GM12878 (cell line): ENCODE data around the gene PHF10. TPM values are rescaled to one million over a fixed set of nuclear protein-coding genes. Genes with fewer than 3 reads are reported as not detected.
A peak's percentile ranks its signal among the peaks of the same experiment; 100 is the strongest.

Source experiments
- ATAC-seq: fragments of 200-7000 bp; cut with Tn5 transposase; 3 replicates; pipeline ENCODE4 v1.9.1; 2020; ENCODE audit warnings: mild to moderate bottlenecking, moderate library complexity
- BruUV-seq: library from RNA; stranded (reverse); fragments of 400-500 nt; replicated peaks from 2 replicates; lab custom pipeline; 2021; lab: Mats Ljungman, UMichigan
- CTCF ChIA-PET: fragments of 300-600 bp; sonication (Branson Sonifier 250); formaldehyde crosslinking; extraction: SDS; loops from one replicate; lab custom pipeline; 2021; ENCODE audit warnings: inconsistent platforms; lab: Yijun Ruan, JAX
- POLR2A ChIA-PET: fragments of 350-600 bp; formaldehyde crosslinking; extraction: SDS; loops from one replicate; lab custom pipeline; 2021; ENCODE audit warnings: inconsistent platforms; lab: Charles Lee
- RAD21 ChIA-PET: fragments of 300-600 bp; sonication (Branson Sonifier 250); formaldehyde crosslinking; loops from one replicate; lab custom pipeline; 2023; ENCODE audit warnings: antibody characterized with exemption; ENCODE audit not compliant: unreplicated experiment; lab: Charles Lee
- SMC1A ChIA-PET: fragments of 300-600 bp; sonication (Branson Sonifier 250); formaldehyde crosslinking; loops from one replicate; lab custom pipeline; 2023; ENCODE audit not compliant: unreplicated experiment, uncharacterized antibody; lab: Charles Lee
- DNase-seq: peaks from one replicate; pipeline ENCODE4 v3.0.0-alpha.2; 2011; ENCODE audit warnings: low read depth, low spot score
- FAIRE-seq: peaks from 3 replicates; lab custom pipeline; 2011; peaks lifted over from hg19 to GRCh38; lab: Jason Lieb, UNC
- H2AFZ ChIP-seq: 2 replicates; pipeline ENCODE4 v1.6.0; 2011; ENCODE audit warnings: low read depth, low read length, control low read depth; ENCODE audit not compliant: control insufficient read depth
- H3K27ac ChIP-seq: 2 replicates; pipeline ENCODE4 v1.5.1; 2011; ENCODE audit warnings: control low read depth; ENCODE audit not compliant: control insufficient read depth, insufficient read depth
- H3K27me3 ChIP-seq, 2 experiments: replicated peaks in 1 of 2; 2 replicates each; pipeline versions ENCODE4 v1.6.0 to v1.6.1; 2011; ENCODE audit warnings: low read length in 1 of 2; ENCODE audit not compliant: control insufficient read depth in 2 of 2, insufficient read depth in 2 of 2
- H3K36me3 ChIP-seq, 2 experiments: 2 replicates each; pipeline ENCODE4 v1.5.1; 2011; ENCODE audit warnings: low read length in 1 of 2; ENCODE audit not compliant: control insufficient read depth in 2 of 2, insufficient read depth in 2 of 2
- H3K4me1 ChIP-seq: 2 replicates; pipeline ENCODE4 v1.6.1; 2011; ENCODE audit warnings: mild to moderate bottlenecking, low read length, moderate library complexity, mixed read lengths; ENCODE audit not compliant: control insufficient read depth, insufficient read depth
- H3K4me2 ChIP-seq: 2 replicates; pipeline ENCODE4 v1.6.0; 2011; ENCODE audit warnings: control low read depth; ENCODE audit not compliant: control insufficient read depth, insufficient read depth
- H3K4me3 ChIP-seq: fragments of 200-600 bp; sonication (generic); 2 replicates; pipeline ENCODE4 v1.5.1; 2016
- H3K79me2 ChIP-seq: 2 replicates; pipeline ENCODE4 v1.6.0; 2011; ENCODE audit warnings: low read length; ENCODE audit not compliant: control insufficient read depth, insufficient read depth
- H3K9ac ChIP-seq: 2 replicates; pipeline ENCODE4 v1.8.0; 2011; ENCODE audit warnings: low read length, control low read depth, mixed read lengths; ENCODE audit not compliant: control insufficient read depth, insufficient read depth
- H3K9me3 ChIP-seq: replicated peaks from 3 replicates; pipeline ENCODE4 v1.5.1; 2011; ENCODE audit warnings: mild to moderate bottlenecking, low read length; ENCODE audit not compliant: control insufficient read depth, insufficient read depth
- H4K20me1 ChIP-seq: 2 replicates; pipeline ENCODE4 v1.6.0; 2011; ENCODE audit not compliant: control insufficient read depth, insufficient read depth
- BACH1 ChIP-seq: fragments of 450-650 bp; IDR thresholded peaks from 2 replicates; pipeline ENCODE4 v1.6.1; 2017; ENCODE audit warnings: mild to moderate bottlenecking, borderline replicate concordance
- CBX3 ChIP-seq: fragments of 200-600 bp; sonication (generic); IDR thresholded peaks from 2 replicates; pipeline ENCODE4 v1.6.1; 2016; ENCODE audit warnings: low read depth, borderline replicate concordance
- CEBPZ ChIP-seq: fragments of 150-350 bp; IDR thresholded peaks from 2 replicates; pipeline ENCODE4 v1.6.1; 2016; ENCODE audit warnings: low read depth, low read length
- EZH2 ChIP-seq: IDR thresholded peaks from 2 replicates; pipeline ENCODE4 v1.6.1; 2012; ENCODE audit warnings: low read depth, mild to moderate bottlenecking, control low read depth, inconsistent platforms, low read length, borderline replicate concordance; ENCODE audit not compliant: control insufficient read depth
- FOS ChIP-seq: IDR thresholded peaks from 3 replicates; pipeline ENCODE4 v1.6.1; 2011; ENCODE audit warnings: borderline replicate concordance; ENCODE audit not compliant: insufficient read length; ENCODE audit errors: extremely low read depth
- HCFC1 ChIP-seq: fragments of 150-350 bp; IDR thresholded peaks from 2 replicates; pipeline ENCODE4 v1.6.1; 2014; ENCODE audit warnings: low read length
- JUND ChIP-seq: IDR thresholded peaks from 2 replicates; pipeline ENCODE4 v1.6.1; 2012; ENCODE audit warnings: low read depth, mild to moderate bottlenecking, low read length, improper control_type of control experiment, moderate library complexity
- NFYB ChIP-seq: IDR thresholded peaks from 2 replicates; pipeline ENCODE4 v1.6.1; 2011; ENCODE audit warnings: low read depth, mild to moderate bottlenecking, low read length, improper control_type of control experiment, moderate library complexity; ENCODE audit not compliant: insufficient read depth
- NR2C2 ChIP-seq: IDR thresholded peaks from 2 replicates; pipeline ENCODE4 v1.6.1; 2011; ENCODE audit warnings: borderline replicate concordance, low read depth; ENCODE audit not compliant: control insufficient read depth, insufficient read length
- POLR2AphosphoS5 ChIP-seq: IDR thresholded peaks from 2 replicates; pipeline ENCODE4 v1.6.1; 2011; ENCODE audit warnings: mild to moderate bottlenecking, low read length, inconsistent platforms
- RB1 ChIP-seq: fragments of 450-650 bp; formaldehyde crosslinking; IDR thresholded peaks from 2 replicates; pipeline ENCODE4 v1.6.1; 2017; ENCODE audit warnings: mild to moderate bottlenecking, borderline replicate concordance
- RCOR1 ChIP-seq: conservative IDR thresholded peaks from 2 replicates; pipeline ENCODE4 v1.6.1; 2012; ENCODE audit warnings: low read depth, low read length, improper control_type of control experiment
- RELA ChIP-seq: fragments of 450-650 bp; IDR thresholded peaks from 2 replicates; pipeline ENCODE4 v1.8.0; 2014; ENCODE audit warnings: borderline replicate concordance; ENCODE audit not compliant: partially characterized antibody
- STAT3 ChIP-seq: IDR thresholded peaks from 2 replicates; pipeline ENCODE4 v1.6.1; 2011; ENCODE audit warnings: low read depth, low read length, improper control_type of control experiment
- TAF1 ChIP-seq: IDR thresholded peaks from 2 replicates; pipeline ENCODE4 v1.6.1; 2011; ENCODE audit warnings: mild to moderate bottlenecking, low read depth, low read length, borderline replicate concordance
- ZBTB11 ChIP-seq: fragments of 450-650 bp; formaldehyde crosslinking; IDR thresholded peaks from 2 replicates; pipeline ENCODE4 v1.5.0; 2022; ENCODE audit warnings: mild to moderate bottlenecking, missing genetic modification characterization
- ZNF384 ChIP-seq: IDR thresholded peaks from 2 replicates; pipeline ENCODE4 v1.6.1; 2012; ENCODE audit warnings: low read depth, mild to moderate bottlenecking, low read length, improper control_type of control experiment, borderline replicate concordance
- ZZZ3 ChIP-seq: IDR thresholded peaks from 2 replicates; pipeline ENCODE4 v1.6.1; 2011; ENCODE audit warnings: low read depth; ENCODE audit not compliant: control insufficient read depth, insufficient read length
- WGBS: methylation state at CpG from one replicate; pipeline ENCODE4 v1.1.6; 2016; ENCODE audit warnings: low lambda C conversion rate; ENCODE audit not compliant: insufficient replicate concordance, insufficient coverage; ENCODE audit errors: missing lambda C conversion rate; 5-methylcytosine and 5-hydroxymethylcytosine counted together
- in situ Hi-C: fragments of 300-500 bp; cut with MboI; formaldehyde crosslinking; loops from 9 replicates; pipeline ENCODE4 v1.14.3; 2018; ENCODE audit warnings: mixed read lengths
- intact Hi-C: fragments of 100-400 bp; cut with micrococcal nuclease; formaldehyde crosslinking; loops from one replicate; pipeline ENCODE4 v1.14.2; 2022; ENCODE audit not compliant: unreplicated experiment
- polyA plus RNA-seq, 11 experiments: library from polyadenylated mRNA; depleted of rRNA in 4 of 11; unstranded in 6 of 11; stranded (reverse) in 5 of 11; fragments of >200 nt; fragmentation: Nextera tagmentation in 4 of 11; fragmentation: Illumina TruSeq in 1 of 11; extraction: Ambion mirVana in 4 of 11; extraction: Trizol in 1 of 11; gene quantifications; 1 replicate in 1 of 11; 2 replicates in 10 of 11; pipeline versions ENCODE4 v1.2.1 to v1.2.3, GENCODE V29; 2011 to 2016; ENCODE audit warnings: inconsistent platforms in 2 of 11, missing spikeins in 2 of 11, low read depth in 1 of 11
- total RNA-seq, 4 experiments: library from RNA; depleted of rRNA in 3 of 4; stranded (reverse); fragments of >200 nt in 3 of 4; fragmentation: Illumina TruSeq in 1 of 4; extraction: Trizol in 1 of 4; gene quantifications; 2 replicates each; pipeline versions ENCODE4 v1.2.1 to v1.2.3, GENCODE V29; 2013 to 2021

The PHF10 gene
- total and polyA plus RNA-seq, 10 of the 15 experiments (the other 5 are each of a cell fraction or from before 2014, with no cell fraction given), result 3.8 to 35.6 (median 15.8) TPM

- TF ChIP-seq ZBTB11 (CRISPR knock-in tag) (no peak), JUND (no peak), STAT3 (no peak), NFYB (no peak), RCOR1 (no peak), HCFC1 (no peak), ZNF384 (no peak)
Observed at GRCh38 chr6:169691260-169691659, 33.0 kb downstream of the PHF10 start (continued).

- H4K20me1 ChIP-seq, result no peaks in the 10 kb centered on the region
- TF ChIP-seq CBX3 (no peak), ZZZ3 (no peak), BACH1 (no peak), NR2C2 (no peak), FOS (no peak), EZH2 (no peak), CEBPZ (no peak), TAF1 (no peak), HCFC1 (no peak), POLR2AphosphoS5 (no peak), RELA (no peak), RB1 (no peak)
- no peak overlapping the region for H3K9ac ChIP-seq
- CTCF ChIA-PET, result no interaction called here
- ATAC-seq (no peak), DNase-seq (no peak), FAIRE-seq (peak; percentile 66)
- H3K27ac ChIP-seq, result no peak overlapping the region
- H3K79me2 ChIP-seq, result no peaks in the 10 kb centered on the region
- intact Hi-C loops (no loop called here), in situ Hi-C loops (no loop called here)
- 93% methylated on average over 6 of the region's 6 CpGs for WGBS
- BruUV-seq, result no TSS peak
- H3K9me3 ChIP-seq, result peaks cover 4% of the 10 kb centered on the region
- no peaks in the 10 kb centered on the region; a peak in 1 of 4 replicates for H3K36me3 ChIP-seq
- H3K4me2 ChIP-seq, result no peak overlapping the region
- no peaks in the 10 kb centered on the region for H3K27me3 ChIP-seq
- no peaks in the 10 kb centered on the region for H3K4me1 ChIP-seq
- no peak overlapping the region for H2AFZ ChIP-seq
- RAD21 ChIA-PET, result no interaction called here
- SMC1A ChIA-PET, result no interaction called here
- H3K4me3 ChIP-seq, result no peak overlapping the region
- POLR2A ChIA-PET, result no interaction called here
Observed at GRCh38 chr6:169689287-169689686, 35.0 kb downstream of the PHF10 start.
